Neural cell (in vitro differentiated cells): Measurements from ENCODE around the gene CPM. TPM values are rescaled to one million over a fixed set of nuclear protein-coding genes. Genes with fewer than 3 reads are reported as not detected.

ENCODE experiments used
- H2AFZ ChIP-seq: fragments of 200-600, 300-800 bp; sonication (generic), shearing (Covaris generic); 2 replicates; pipeline ENCODE4 v1.6.0; 2014; ENCODE audit warnings: low read depth, mild to moderate bottlenecking, antibody characterized with exemption, low read length, moderate library complexity
- H3F3A ChIP-seq: fragments of 200-600 bp; shearing (Covaris generic); 2 replicates; pipeline ENCODE4 v1.6.1; 2016; ENCODE audit warnings: mild to moderate bottlenecking, moderate library complexity, mixed read lengths, antibody characterized with exemption, low read length; ENCODE audit not compliant: insufficient read depth, poor library complexity, severe bottlenecking
- H3K27ac ChIP-seq: fragments of 200-600, 300-800 bp; sonication (generic), shearing (Covaris generic); 2 replicates; pipeline ENCODE4 v1.5.1; 2014; ENCODE audit warnings: mild to moderate bottlenecking, low read length, moderate library complexity
- H3K27me3 ChIP-seq: fragments of 300-800, 200-600 bp; sonication (generic), shearing (Covaris generic); 2 replicates; pipeline ENCODE4 v1.6.0; 2014; ENCODE audit warnings: mild to moderate bottlenecking, low read depth, low read length, moderate library complexity; ENCODE audit not compliant: insufficient read depth
- H3K36me3 ChIP-seq: fragments of 300-800, 200-600 bp; sonication (generic), shearing (Covaris generic); 2 replicates; pipeline ENCODE4 v1.5.1; 2014; ENCODE audit warnings: mild to moderate bottlenecking, antibody characterized with exemption, low read length, moderate library complexity; ENCODE audit not compliant: insufficient read depth
- H3K4me2 ChIP-seq: fragments of 300-800, 200-600 bp; sonication (generic), shearing (Covaris generic); 2 replicates; pipeline ENCODE4 v1.6.0; 2014; ENCODE audit warnings: mild to moderate bottlenecking, low read length
- H3K4me3 ChIP-seq: fragments of 300-800, 200-600 bp; sonication (generic), shearing (Covaris generic); 2 replicates; pipeline ENCODE4 v1.5.1; 2014; ENCODE audit warnings: mild to moderate bottlenecking, low read length, moderate library complexity
- H3K79me2 ChIP-seq: fragments of 200-600 bp; shearing (Covaris generic); replicated peaks from 2 replicates; pipeline ENCODE4 v1.6.0; 2014; ENCODE audit warnings: mild to moderate bottlenecking, low read length, moderate library complexity; ENCODE audit not compliant: insufficient read depth
- H3K9ac ChIP-seq: fragments of 300-800, 200-600 bp; sonication (generic), shearing (Covaris generic); 2 replicates; pipeline ENCODE4 v1.6.1; 2016; ENCODE audit warnings: mild to moderate bottlenecking, low read length, mixed read lengths
- H3K9me2 ChIP-seq: fragments of 200-600 bp; shearing (Covaris generic); 2 replicates; pipeline ENCODE4 v1.6.1; 2016; ENCODE audit warnings: mild to moderate bottlenecking, low read length, mixed read lengths; ENCODE audit not compliant: insufficient read depth
- H3K9me3 ChIP-seq: fragments of 200-600, 300-800 bp; sonication (generic), shearing (Covaris generic); 2 replicates; pipeline ENCODE4 v1.6.1; 2016; ENCODE audit warnings: mild to moderate bottlenecking, mixed run types, low read length, moderate library complexity, mixed read lengths
- H4K20me1 ChIP-seq: fragments of 200-600 bp; shearing (Covaris generic); 2 replicates; pipeline ENCODE4 v1.6.1; 2016; ENCODE audit warnings: mild to moderate bottlenecking, mixed run types; ENCODE audit not compliant: insufficient read depth
- EP300 ChIP-seq: fragments of 450-650 bp; conservative IDR thresholded peaks from 2 replicates; pipeline ENCODE4 v1.6.1; 2014; ENCODE audit warnings: antibody characterized with exemption, mild to moderate bottlenecking, moderate library complexity; ENCODE audit not compliant: poor library complexity, severe bottlenecking
- EZH2 ChIP-seq: fragments of 200-600, 300-800 bp; shearing (Covaris generic), sonication (generic); IDR thresholded peaks from 2 replicates; pipeline ENCODE4 v1.6.1; 2014; ENCODE audit warnings: antibody characterized with exemption, low read length, borderline replicate concordance, mild to moderate bottlenecking; ENCODE audit not compliant: insufficient read depth, poor library complexity, severe bottlenecking
- MXI1 ChIP-seq: fragments of 450-650 bp; conservative IDR thresholded peaks from 2 replicates; pipeline ENCODE4 v1.6.1; 2014; ENCODE audit warnings: antibody characterized with exemption, mild to moderate bottlenecking; ENCODE audit not compliant: poor library complexity, severe bottlenecking
- POLR2AphosphoS5 ChIP-seq: IDR thresholded peaks from 2 replicates; pipeline ENCODE4 v1.6.1; 2012
- RAD21 ChIP-seq: fragments of 450-650 bp; conservative IDR thresholded peaks from 2 replicates; pipeline ENCODE4 v1.6.1; 2014; ENCODE audit warnings: antibody characterized with exemption, mild to moderate bottlenecking, moderate library complexity
- SMC3 ChIP-seq: fragments of 450-650 bp; conservative IDR thresholded peaks from 2 replicates; pipeline ENCODE4 v1.6.1; 2014; ENCODE audit warnings: antibody characterized with exemption, mild to moderate bottlenecking, moderate library complexity; ENCODE audit not compliant: poor library complexity
- TAF1 ChIP-seq: IDR thresholded peaks from 2 replicates; pipeline ENCODE4 v1.6.1; 2012; ENCODE audit warnings: low read depth
- polyA plus RNA-seq: library from polyadenylated mRNA; depleted of rRNA; stranded (reverse); fragments of >200 nt; gene quantifications from 2 replicates; pipeline ENCODE4 v1.2.3, GENCODE V29; 2014
- TF ChIP-seq, protein P1 (sequence below): IDR thresholded peaks from 2 replicates; pipeline ENCODE4 v1.6.1; 2012; ENCODE audit warnings: borderline replicate concordance
- TF ChIP-seq, protein P2 (sequence below): fragments of 450-650 bp; IDR thresholded peaks from 2 replicates; pipeline ENCODE4 v1.5.1; 2014; ENCODE audit warnings: antibody characterized with exemption, mild to moderate bottlenecking, moderate library complexity; ENCODE audit not compliant: poor library complexity, severe bottlenecking

The CPM gene
- polyA plus RNA-seq, 1 donor from 2014 or later, result not detected

DNA sequence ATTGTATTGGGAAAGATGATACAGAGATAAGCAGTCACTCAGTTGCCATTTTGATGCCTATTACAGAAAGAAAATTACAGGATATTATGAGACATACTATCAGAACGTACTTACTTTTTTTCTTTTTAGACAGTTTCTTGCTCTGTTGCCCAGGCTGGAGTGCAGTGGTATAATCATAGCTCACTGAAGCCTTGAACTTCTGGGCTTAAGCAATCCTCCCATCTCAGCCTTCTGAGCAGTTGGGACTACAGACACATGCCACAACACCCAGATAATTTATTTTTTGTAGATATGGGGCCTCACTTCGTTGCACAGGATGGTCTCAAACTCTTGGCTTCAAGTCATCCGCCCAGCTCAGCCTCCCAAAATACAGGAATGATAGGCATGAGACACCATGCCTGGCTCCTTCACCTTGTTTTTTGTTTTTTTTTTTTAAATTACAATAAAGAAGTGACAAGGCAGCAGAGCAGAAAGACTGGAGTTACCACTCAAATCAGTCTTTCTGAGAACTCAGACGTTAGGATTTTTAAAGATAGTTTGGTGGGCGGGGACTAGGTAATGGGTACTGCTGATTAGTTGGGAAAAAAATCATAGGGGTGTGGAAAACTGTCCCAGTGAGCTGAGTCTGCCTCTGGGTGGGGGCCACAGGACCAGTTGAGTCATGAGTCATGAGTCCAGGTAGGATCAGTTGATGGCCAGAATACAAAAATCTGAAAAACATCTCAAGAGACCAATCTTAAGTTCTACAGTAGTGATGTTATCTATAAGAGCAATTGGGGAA, 11.5 kb upstream of the CPM start:
- Histone ChIP-seq H2AFZ (no peak overlapping the region), H4K20me1 (no peaks in the 10 kb centered on the region), H3K79me2 (no peaks in the 10 kb centered on the region), H3K4me3 (no peak overlapping the region), H3K9me2 (no peaks in the 10 kb centered on the region), H3K27ac (no peak overlapping the region), H3K4me2 (no peak overlapping the region), H3K9me3 (no peaks in the 10 kb centered on the region), H3F3A (no peaks in the 10 kb centered on the region), H3K36me3 (no peaks in the 10 kb centered on the region), H3K9ac (no peak overlapping the region), H3K27me3 (no peaks in the 10 kb centered on the region)
- TF ChIP-seq POLR2AphosphoS5, result no peak
- TF ChIP-seq, protein P1, sequence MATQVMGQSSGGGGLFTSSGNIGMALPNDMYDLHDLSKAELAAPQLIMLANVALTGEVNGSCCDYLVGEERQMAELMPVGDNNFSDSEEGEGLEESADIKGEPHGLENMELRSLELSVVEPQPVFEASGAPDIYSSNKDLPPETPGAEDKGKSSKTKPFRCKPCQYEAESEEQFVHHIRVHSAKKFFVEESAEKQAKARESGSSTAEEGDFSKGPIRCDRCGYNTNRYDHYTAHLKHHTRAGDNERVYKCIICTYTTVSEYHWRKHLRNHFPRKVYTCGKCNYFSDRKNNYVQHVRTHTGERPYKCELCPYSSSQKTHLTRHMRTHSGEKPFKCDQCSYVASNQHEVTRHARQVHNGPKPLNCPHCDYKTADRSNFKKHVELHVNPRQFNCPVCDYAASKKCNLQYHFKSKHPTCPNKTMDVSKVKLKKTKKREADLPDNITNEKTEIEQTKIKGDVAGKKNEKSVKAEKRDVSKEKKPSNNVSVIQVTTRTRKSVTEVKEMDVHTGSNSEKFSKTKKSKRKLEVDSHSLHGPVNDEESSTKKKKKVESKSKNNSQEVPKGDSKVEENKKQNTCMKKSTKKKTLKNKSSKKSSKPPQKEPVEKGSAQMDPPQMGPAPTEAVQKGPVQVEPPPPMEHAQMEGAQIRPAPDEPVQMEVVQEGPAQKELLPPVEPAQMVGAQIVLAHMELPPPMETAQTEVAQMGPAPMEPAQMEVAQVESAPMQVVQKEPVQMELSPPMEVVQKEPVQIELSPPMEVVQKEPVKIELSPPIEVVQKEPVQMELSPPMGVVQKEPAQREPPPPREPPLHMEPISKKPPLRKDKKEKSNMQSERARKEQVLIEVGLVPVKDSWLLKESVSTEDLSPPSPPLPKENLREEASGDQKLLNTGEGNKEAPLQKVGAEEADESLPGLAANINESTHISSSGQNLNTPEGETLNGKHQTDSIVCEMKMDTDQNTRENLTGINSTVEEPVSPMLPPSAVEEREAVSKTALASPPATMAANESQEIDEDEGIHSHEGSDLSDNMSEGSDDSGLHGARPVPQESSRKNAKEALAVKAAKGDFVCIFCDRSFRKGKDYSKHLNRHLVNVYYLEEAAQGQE, result no peak
- TF ChIP-seq, protein P2, sequence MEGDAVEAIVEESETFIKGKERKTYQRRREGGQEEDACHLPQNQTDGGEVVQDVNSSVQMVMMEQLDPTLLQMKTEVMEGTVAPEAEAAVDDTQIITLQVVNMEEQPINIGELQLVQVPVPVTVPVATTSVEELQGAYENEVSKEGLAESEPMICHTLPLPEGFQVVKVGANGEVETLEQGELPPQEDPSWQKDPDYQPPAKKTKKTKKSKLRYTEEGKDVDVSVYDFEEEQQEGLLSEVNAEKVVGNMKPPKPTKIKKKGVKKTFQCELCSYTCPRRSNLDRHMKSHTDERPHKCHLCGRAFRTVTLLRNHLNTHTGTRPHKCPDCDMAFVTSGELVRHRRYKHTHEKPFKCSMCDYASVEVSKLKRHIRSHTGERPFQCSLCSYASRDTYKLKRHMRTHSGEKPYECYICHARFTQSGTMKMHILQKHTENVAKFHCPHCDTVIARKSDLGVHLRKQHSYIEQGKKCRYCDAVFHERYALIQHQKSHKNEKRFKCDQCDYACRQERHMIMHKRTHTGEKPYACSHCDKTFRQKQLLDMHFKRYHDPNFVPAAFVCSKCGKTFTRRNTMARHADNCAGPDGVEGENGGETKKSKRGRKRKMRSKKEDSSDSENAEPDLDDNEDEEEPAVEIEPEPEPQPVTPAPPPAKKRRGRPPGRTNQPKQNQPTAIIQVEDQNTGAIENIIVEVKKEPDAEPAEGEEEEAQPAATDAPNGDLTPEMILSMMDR, result no peak
- TF ChIP-seq SMC3, result no peak
- no peak for TF ChIP-seq MXI1
- no peak for TF ChIP-seq EZH2
- TF ChIP-seq RAD21, result no peak
- TF ChIP-seq TAF1, result no peak
- TF ChIP-seq EP300, result no peak

DNA sequence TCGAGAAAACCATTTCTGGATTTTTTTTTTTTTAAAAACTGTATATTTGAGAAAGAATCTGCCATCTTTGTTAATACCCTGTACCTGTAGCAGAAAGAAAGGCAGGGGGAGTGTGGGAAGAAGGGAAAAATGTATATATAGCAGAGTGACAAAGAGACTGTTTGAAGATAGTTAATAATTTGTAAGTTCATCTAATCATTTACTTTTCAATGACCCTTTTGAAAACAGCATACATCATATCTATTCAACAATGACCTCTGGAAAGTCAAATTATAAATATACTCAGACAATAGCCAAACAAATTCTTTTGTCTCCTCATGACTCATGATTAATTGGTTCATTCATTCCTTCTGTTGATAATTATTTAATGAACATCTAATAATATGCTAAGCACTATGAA, 10.9 kb upstream of the CPM start:
- H3K36me3 ChIP-seq, result no peaks in the 10 kb centered on the region
- no peak overlapping the region for H2AFZ ChIP-seq
- no peaks in the 10 kb centered on the region for H4K20me1 ChIP-seq
- no peaks in the 10 kb centered on the region for H3K79me2 ChIP-seq
- no peaks in the 10 kb centered on the region for H3K9me2 ChIP-seq
- no peaks in the 10 kb centered on the region for H3K9me3 ChIP-seq
- H3K4me3 ChIP-seq, result no peak overlapping the region
- H3K27ac ChIP-seq, result no peak overlapping the region
- H3K27me3 ChIP-seq, result no peaks in the 10 kb centered on the region
- H3F3A ChIP-seq, result no peaks in the 10 kb centered on the region
- H3K9ac ChIP-seq, result no peak overlapping the region
- TF ChIP-seq, protein P1, result no peak
- TF ChIP-seq MXI1 (no peak), POLR2AphosphoS5 (no peak), SMC3 (no peak), RAD21 (no peak), TAF1 (no peak)
- TF ChIP-seq, protein P2, result no peak
- H3K4me2 ChIP-seq, result no peak overlapping the region
